Activated T-cell treated with anti-CD3 and anti-CD28 coated beads, Interleukin-2, amount 50 U/mL, for 1 hour (primary cell): Measurements from ENCODE around the gene MTTP.

Source experiments
- DNase-seq: peaks from one replicate; pipeline ENCODE4 v3.0.0-alpha.2; 2020

Gene MTTP

DNA sequence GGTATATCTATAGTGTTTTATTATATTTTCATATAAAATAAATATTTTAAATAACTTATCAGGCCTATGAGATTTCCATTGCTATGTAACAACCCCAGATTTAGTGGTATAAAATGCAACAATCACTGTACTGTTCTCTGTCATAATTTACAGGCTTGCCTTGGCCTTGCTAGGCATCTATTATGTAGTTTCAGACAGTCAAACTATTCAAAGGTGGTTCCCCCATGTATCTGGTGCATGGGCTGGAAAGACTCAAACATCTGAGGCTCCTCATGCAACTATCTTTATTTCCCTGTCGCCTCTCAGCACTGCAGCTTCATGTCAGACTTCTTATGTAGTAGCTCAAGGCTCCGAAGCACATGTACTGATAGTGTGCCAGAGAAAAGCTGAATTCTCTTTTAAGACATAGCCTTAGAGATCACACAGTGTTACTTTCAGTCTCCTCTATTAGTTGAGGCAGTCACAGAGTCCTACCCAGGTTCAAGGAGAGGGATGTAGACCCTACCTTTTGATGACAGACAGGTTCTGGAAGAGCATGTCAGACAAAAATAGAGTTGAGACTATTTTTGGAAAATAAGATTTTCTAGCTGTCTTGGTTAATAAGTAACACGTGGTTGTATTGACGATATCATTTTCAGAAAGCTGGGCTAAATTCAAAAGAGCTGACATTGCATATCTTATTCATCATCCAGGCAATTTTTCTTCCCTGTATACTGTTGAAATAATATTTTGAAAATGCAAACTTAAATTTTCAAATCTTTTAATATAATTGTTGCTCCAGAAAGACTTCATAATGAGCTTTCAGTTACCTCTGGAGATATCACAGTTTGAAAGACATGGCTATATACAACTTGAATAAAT is 19.4 kb downstream of the MTTP start:
- no peak for DNase-seq

DNA sequence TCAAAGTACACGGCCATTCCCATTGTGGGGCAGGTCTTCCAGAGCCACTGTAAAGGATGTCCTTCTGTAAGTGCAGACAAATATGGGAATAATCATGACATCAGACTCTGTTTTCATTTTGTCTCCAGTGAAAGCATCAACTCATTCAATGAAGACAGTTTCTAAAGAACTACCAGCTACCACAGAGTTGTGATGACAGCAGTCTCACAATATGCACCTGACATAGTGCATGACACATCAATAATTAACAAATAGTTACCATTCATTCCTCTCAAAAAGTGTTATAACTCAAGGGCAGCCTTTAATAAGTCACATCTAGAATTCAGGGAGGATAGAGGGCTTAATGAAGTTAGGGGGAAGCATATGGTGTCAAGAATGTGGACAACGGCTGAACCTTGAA is 20.2 kb downstream of the MTTP start:
- no peak for DNase-seq

- DNase-seq, result no peak
Observed at GRCh38 chr4:99606716-99607115, 32.1 kb downstream of the MTTP start.

DNA sequence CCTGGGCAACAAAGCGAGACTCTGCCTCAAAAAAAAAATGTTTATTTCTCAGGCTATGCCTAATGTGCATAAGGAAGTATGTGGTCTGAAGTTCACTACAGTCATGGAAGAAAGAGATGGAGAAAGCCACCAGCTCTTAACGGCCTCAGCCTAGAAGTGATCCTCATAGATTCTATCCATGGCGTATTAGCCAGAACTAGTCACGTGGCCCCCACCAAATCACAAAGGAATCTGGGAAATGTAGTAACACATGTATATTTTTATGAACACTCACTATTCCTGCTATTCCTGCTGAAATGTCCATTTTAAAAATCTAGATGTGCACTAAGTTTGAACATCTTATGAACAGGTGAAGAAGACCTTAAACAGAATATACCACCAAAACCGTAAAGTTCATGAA is 33.8 kb downstream of the MTTP start:
- DNase-seq, result no peak

GRCh38 chr4:99610605-99611175 is 36.1 kb downstream of the MTTP start:
- DNase-seq, result no peak

DNA sequence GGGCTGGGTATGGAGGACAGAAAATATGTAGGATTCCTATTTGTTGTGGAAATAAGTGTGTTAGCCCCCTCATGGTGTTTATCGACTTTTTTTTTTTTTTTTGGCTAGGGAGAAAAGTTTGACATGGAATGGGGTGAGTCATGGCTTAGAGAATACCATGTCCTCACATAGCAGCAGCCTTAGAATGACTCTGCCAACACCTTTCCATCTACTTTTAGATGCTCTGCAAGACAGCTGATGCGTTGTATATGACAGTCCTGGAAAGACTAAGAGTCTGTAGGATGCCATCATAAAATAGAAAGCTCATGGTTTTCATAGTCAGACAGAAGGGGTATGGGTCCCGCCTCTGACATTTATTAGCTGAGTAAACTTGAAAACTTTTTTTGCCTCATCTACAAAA is 37.7 kb downstream of the MTTP start:
- DNase-seq, result no peak

GRCh38 chr4:99612704-99613103 is 38.1 kb downstream of the MTTP start:
- DNase-seq, result no peak

DNA sequence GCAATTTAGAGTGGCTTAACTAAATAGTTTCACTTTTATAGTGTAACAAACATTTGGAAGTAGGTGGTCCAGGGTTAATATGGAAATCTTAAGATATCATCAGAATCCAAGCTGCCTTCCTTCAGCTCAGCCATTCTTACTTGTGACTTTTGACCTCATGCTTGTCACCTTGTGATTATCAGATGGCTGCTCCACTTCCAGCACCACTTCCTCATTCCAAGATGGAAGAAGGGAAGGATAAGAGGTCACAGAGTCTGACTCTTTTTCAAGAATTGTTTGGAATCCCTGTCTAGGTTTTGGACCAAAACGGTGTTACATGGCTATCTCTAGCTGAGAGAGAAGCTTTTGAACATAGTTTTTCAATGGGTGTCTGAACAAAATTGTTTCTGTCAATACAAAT is 39.9 kb downstream of the MTTP start:
- DNase-seq, result no peak

GRCh38 chr4:99615170-99615820 is 40.7 kb downstream of the MTTP start:
- DNase-seq, result no peak

DNA sequence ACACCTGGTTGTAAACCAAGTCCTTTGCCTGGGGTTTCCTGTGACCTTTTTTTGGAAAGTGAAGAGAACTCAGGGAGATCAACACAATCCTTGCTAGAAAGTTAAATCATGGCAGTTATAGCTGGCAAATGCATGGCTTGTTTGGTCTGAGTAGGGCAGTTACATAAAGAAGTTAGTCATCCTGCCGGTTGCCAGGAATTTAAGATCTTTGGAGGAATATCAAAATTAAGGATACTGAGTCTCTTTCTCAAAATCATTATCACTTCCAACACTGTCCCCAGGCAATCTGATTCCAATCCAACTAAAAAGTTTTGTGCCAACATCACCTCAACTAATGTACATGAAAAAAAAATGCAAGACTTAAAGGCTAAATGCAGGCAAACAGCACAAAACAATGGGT is 42.8 kb downstream of the MTTP start:
- DNase-seq, result no peak

DNA sequence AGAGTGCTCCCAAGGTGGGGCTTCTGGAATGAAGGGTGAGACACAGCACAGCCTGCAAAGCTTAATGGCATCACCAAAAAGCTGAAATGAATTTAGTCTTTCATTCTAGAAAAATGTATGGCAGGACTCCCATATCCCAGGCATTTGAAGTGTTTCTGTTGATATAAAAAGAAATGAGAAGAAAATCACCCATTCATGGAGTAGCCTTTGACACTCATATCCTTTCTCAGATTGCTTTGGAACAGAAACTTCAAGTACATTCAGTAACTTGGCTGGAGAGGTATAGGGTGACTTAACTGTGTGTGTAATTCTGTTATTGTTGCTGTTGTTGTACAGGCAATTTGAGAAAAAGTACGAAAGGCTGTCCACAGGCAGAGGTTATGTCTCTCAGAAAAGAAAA is 47.7 kb downstream of the MTTP start:
- no peak for DNase-seq

GRCh38 chr4:99624141-99624719 is 49.6 kb downstream of the MTTP start:
- no peak for DNase-seq

- no peak for DNase-seq
Observed at GRCh38 chr4:99625369-99625768, 50.7 kb downstream of the MTTP start.

DNA sequence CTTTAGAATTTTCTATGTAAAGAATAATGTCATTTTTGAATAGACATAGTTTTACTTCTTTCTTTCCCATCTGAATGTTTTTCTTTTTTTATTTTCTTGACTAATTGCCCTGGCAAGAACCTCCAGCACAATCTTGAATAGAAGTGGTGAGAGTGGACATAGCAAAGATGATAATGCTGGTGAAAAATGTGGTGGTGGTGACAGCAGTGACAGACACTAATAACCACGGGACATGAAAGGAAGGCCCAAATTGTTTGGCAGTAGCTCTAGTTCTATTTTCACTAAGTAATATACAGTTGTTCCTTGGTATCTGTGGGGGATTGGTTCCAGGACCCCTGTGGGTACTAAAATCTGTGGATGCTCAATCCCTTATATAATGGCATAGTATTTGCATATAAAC is 53.4 kb downstream of the MTTP start:
- no peak for DNase-seq

DNA sequence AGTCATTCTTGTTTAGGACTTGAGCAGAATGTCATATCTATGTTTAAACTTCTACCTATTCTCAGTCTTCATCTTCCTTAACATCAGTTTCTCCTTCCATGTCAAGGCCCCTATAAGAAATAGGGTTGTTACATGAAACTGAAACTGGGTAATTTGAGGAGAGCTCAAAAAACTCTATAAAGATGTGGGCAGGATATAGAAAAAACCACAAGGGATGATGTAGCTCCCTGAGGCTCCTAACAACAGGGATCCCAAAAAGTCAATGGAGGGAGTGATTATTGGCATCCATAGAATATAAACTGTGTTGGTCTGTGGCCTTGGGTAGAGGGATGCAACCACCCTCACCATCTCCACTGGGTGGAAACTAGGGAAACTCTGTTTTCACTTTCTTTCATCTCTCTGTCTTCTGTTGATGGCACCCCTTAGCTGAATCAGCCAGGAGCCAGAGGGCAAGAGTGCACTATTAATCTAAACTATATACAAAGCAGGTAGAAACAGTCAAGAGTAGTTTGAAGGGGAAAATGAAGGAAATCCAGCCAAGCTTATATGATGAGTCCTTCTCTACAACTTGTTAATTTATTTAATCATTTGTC is 55.4 kb downstream of the MTTP start:
- no peak for DNase-seq

DNA sequence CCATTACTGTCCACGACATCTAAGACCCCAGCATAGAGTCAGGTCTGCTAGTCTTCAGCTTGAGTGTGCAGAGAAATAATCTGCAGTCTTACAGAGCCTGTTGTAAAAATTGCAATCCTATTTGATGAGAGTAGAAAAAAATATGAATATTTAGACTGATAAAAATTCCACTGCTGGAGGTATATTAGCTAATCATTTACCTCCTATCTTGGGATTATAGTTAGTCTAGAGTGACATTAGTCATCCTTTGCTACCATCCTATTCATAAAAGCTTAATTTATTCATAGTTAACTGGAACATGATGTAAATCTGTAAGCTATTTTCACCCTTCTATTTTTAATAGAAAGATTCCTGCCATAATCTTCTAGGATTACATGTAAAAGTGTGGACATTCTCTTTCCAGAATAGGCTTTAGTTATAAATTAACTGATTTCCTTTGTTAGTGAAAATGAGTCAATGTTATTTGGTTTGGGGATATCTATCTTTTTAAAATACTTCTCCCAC is 56.3 kb downstream of the MTTP start:
- DNase-seq, result no peak

GRCh38 chr4:99633772-99634171 is 59.1 kb downstream of the MTTP start:
- no peak for DNase-seq

DNA sequence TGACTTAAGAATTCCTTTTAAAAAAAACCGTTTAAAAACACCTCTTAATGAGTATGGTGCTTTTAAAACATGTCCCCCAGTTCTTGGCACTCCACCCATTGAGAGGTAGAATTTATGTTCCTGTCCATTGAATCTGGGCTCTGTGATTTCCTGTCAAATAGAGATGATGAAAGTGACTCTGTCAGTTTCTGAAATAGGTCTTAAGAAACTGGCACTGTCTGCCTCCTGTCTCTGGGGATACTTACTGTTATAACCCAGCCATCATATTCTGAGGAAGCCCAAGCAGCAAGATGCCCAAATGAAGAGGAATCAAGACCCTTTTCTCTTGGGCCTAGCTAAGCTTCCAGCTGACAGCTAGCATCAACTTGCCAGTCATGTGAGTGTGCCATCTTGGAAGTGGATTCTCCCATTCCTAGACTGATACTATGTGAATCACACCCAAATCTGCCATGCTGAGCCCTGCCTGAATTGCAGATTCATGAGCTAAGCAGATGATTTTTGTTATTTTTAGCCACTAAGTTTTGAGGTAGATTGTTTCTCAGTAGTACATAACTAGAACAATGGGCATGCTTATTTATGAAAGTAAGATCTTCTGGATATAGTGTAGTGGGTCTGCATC is 60.2 kb downstream of the MTTP start:
- no peak for DNase-seq

- DNase-seq, result no peak
Observed at GRCh38 chr4:99635601-99636000, 61.0 kb downstream of the MTTP start.

GRCh38 chr4:99636422-99636821 is 61.8 kb downstream of the MTTP start:
- DNase-seq, result no peak

DNA sequence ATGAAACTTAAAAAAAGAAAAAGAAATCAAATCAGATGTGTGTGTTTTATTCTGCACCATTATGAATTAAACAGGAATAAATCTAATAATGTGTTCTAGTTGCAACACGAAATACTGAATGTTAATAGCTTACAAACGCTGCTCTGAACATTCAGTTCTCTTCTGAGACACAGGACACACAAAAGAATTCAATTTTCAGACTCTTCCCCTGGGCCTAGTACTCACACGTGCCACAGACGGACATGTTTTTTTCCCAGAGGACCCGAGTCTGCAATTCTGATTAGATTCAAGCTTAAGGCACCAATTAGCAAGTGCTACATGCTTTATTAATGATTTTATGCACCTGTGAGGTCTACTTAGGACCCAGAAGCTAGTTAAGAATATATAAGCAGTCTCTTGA is 62.5 kb downstream of the MTTP start:
- no peak for DNase-seq

DNA sequence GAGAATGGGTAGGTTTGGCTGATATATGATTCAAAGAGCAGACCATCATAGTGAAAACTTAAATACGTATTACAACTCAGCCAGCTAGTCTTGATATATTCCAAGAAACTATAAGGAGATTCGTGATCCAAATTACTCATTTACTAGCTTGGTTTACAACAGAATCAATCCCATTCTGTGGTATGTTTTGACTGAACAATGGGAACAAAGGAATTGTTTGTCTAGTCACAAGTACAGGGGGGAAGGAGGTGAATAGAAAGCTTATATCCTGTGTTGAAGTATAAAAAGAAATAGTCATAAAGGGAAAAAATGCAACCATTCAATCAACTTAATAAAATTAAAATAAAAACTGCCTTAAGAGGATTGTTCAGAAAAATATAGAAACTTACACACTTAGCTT is 66.1 kb downstream of the MTTP start:
- no peak for DNase-seq
